HG03175 (cell line): Measurements from ENCODE around the gene GSAP.
A peak's percentile ranks its signal among the peaks of the same experiment; 100 is the strongest.

Source experiments
- ATAC-seq: cut with Tn5 transposase; IDR thresholded peaks from one replicate; pipeline ENCODE4 v1.9.1; 2021; ENCODE audit warnings: mild to moderate bottlenecking, moderate library complexity; ENCODE audit not compliant: unreplicated experiment

GSAP gene

GRCh38 chr7:77409005-77409738, 7.0 kb downstream of the GSAP start:
- ATAC-seq: no peak

- ATAC-seq: peak; percentile 44
Measured at GRCh38 chr7:77407906-77408305, 8.2 kb downstream of the GSAP start.

- no peak for ATAC-seq
Measured at GRCh38 chr7:77406421-77406820, 9.7 kb downstream of the GSAP start.

DNA sequence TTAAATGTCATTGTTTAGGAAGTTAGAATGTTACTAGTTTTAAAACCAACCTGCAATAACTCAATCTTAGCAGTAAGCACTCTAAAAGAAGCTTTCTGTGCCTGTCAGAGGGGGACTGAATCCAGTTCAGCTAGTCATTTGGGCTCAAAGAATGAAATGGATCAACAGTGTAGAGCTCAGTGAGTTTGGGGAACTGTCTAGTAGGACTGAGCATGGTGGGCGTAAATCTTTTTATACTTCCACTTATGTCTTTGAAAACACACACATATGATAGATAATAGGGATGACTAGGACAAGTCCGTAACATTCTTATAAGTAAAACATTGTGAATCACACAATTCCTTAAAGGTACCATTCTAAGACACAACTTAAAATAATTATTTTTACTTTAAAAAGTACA, 11.5 kb downstream of the GSAP start:
- ATAC-seq: no peak

DNA sequence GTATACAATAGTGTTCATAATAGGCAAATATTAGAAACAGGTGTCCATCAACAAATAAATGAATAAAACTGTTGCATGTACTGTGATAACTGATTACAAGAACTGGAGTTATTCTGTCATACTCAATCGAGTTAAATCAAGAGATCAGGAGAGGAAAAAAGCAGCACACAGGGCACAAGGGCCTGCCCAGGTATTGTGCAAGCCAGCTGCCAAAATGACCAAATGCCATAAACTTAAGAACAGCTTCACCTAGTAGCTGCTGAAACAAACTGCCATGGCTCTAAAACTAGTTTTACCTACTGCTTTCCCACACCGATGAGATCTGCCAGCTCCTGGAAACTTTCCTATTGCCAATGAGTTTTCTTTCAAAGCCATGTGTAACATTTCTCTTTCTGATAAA, 12.2 kb downstream of the GSAP start:
- ATAC-seq: no peak

DNA sequence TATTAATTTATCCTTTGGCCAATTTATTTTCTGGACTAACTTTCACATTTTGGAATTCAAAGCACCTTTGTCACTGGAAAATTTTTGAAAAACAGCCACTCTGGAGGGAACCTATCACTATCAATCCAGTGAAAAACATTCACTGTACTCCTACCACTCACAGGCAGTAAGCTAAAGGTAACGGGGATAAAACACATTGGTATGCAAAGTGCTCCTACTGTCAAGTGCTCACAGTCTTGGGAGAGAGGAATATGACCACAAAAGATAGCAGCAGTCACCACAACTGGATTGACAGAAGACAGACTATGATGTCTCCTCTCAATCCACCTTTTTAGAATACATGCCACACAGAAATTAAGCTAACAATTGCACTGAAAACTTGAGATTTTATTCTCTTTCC, 13.3 kb downstream of the GSAP start:
- no peak for ATAC-seq

DNA sequence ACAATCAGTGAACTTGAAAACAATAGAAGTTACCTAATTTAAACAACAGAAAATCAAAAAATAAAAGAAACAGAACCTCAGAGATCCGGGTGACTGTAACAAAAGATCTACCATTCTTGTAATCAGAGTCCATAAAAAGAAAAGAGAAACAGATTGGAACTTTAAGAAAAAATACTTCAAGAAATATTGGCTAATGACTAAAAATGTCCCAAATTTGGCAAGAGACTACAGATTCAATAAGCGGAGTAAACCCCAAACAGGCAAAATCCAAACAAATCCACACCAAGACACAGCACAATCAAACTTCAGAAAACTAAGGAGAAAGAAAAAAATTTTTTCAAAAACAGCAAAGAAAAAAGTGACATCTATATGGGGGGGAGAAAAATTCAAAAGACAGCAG, 15.1 kb downstream of the GSAP start:
- ATAC-seq: no peak

DNA sequence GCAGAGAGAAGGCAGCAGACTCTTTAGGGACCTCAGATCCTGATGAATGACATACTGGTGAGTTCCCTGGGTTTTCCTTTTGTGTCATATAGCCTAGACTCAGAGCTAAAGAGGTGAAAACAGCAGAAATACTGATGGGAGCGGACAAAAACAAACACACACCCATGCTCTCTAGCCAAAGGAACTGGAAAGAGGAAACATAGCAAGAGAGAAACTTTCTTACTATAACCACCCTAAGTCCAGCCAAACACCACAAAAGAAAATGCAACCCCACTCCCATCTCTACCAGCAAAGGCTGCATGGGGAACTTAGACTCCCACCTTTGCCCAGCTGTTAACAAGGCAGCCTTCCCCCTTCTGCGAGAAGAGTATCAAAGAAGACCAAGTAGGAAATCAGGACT, 16.3 kb downstream of the GSAP start:
- ATAC-seq: no peak

GRCh38 chr7:77396894-77397547, 19.1 kb downstream of the GSAP start:
- no peak for ATAC-seq

GRCh38 chr7:77395626-77396025, 20.5 kb downstream of the GSAP start:
- no peak for ATAC-seq

DNA sequence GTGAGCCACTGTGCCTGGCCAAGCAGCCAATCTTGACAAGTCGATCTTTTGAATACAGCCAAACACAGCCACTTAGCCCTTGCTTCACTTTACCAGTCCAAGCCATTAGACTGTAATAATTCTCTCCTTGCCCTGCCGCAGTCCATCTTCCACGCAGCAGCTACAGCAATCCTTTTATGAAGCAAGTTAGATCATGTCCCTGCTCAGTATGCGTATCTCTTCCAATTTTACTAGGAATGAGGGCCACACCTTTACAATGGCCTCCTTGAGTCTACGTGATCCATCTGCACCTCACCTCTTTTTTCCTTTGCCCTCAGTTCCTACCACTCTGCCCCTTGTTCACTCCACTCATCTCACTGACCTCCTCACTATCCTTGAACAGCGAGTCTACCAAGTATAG, 22.2 kb downstream of the GSAP start:
- no peak for ATAC-seq

GRCh38 chr7:77393261-77393660, 22.9 kb downstream of the GSAP start:
- ATAC-seq: peak; percentile 94

DNA sequence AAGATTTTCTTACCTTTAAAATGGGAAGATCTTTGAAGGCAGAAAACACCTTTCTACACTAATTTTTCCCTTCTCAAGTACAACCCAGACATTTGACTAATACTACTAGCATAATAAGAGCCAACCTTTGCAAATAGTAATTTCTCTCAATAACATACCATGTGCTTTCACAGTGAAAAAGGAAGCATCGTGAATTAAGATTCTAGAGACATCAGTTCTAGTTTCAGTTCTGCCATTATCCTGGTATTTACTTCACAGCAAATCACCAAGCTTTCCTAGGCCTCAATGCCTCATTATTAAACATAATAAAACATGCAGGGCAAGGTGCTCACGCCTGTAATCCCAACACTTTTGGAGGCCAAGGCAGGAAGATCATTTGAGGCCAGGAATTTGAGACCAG, 24.9 kb downstream of the GSAP start:
- ATAC-seq: peak; percentile 58

GRCh38 chr7:77388055-77388641, 28.0 kb downstream of the GSAP start:
- ATAC-seq: no peak

DNA sequence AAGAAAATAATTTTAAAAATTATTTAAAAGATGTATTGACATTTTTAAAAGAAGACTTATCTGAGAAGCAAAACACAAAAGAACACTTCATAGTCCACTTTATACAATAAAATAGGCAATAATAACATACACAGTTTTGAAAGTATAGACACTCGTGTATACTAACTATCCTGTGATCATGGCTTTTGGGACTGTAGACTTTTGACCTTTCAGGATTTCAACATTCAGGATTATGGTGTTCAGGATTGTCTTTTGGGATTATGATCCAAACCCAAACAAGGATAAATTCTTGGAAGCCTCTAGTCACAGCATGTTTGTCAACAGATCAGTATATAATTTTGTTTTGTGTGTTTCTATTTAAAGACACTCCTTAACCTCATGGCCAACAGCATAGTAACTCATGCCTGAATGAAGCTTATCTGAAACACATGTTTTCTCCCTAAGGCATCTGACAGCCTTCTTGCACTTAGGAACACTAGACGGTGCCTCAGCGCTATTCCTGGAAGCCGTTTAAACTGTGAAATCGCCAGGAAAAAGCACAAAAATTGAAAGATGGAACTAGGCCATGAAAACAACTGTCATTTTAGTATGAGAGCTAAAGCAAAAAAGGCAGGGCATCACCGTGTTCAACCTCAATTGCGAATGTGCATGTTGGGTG, 29.9 kb downstream of the GSAP start:
- ATAC-seq: no peak

DNA sequence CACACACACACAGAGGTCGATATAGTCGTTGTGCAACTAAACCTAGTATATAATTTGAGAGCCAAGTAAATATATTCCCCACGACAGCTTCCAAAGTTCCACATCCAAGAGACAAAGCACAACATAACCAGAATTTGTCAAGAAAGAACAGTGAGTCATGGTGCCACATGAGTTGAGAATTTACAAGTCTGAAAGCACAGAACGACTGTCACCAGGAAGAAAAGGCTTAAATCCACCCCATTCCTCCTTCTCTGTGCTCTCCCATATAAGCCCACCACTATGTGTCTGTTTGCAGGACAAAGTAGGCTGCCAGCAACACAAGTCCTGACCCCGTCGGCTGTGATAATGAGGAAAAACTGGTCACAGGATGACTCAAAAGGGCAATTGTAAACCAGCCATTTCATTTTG, 32.8 kb downstream of the GSAP start:
- no peak for ATAC-seq

- ATAC-seq: no peak
Measured at GRCh38 chr7:77382532-77382931, 33.6 kb downstream of the GSAP start.

- no peak for ATAC-seq
Measured at GRCh38 chr7:77378584-77378983, 37.6 kb downstream of the GSAP start.

DNA sequence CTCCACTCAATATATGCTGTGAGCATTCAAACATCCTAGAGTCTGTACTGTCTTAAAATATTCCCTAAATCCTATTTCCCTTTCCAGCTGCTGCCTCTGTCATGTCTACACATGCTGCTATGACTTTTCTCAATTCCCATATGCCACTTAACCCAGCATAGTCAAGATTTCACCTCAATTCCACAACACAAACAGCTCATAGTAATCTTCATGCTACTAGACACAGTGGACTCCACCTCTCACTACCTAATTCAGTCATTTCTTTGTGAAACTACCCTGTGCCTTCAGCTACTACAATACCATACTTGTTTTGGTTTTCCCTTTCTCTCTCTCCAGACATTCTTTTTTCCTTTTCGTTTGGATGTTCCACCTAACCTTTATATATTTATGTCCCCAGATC, 45.5 kb downstream of the GSAP start:
- ATAC-seq: no peak

- no peak for ATAC-seq
Measured at GRCh38 chr7:77368974-77369373, 47.2 kb downstream of the GSAP start.

- ATAC-seq: no peak
Measured at GRCh38 chr7:77367976-77368375, 48.2 kb downstream of the GSAP start.

- no peak for ATAC-seq
Measured at GRCh38 chr7:77362905-77363304, 53.2 kb downstream of the GSAP start.
